VCaP (cell line): ENCODE results near the gene RASAL1.

Experiments
- H3K27ac ChIP-seq: fragments of 450-650 bp; 2 replicates; pipeline ENCODE4 v1.5.1; 2017
- CTCF ChIP-seq: fragments of 450-650 bp; conservative IDR thresholded peaks from 2 replicates; pipeline ENCODE4 v1.5.1; 2017; ENCODE audit warnings: mild to moderate bottlenecking, moderate library complexity

The RASAL1 gene

GRCh38 chr12:113159937-113160336, 24.4 kb upstream of the RASAL1 start:
- no peak overlapping the region for H3K27ac ChIP-seq
- no peak for TF ChIP-seq CTCF

- H3K27ac ChIP-seq: no peak overlapping the region
- TF ChIP-seq CTCF: no peak
Measured at GRCh38 chr12:113158439-113159203, 23.1 kb upstream of the RASAL1 start.

- no peak overlapping the region for H3K27ac ChIP-seq
- no peak for TF ChIP-seq CTCF
Measured at GRCh38 chr12:113157218-113157859, 21.8 kb upstream of the RASAL1 start.

GRCh38 chr12:113155646-113156045, 20.1 kb upstream of the RASAL1 start:
- no peak for TF ChIP-seq CTCF
- H3K27ac ChIP-seq: no peak overlapping the region

- TF ChIP-seq CTCF: no peak
- no peak overlapping the region for H3K27ac ChIP-seq
Measured at GRCh38 chr12:113155060-113155459, 19.5 kb upstream of the RASAL1 start.

GRCh38 chr12:113154351-113154973, 18.9 kb upstream of the RASAL1 start:
- H3K27ac ChIP-seq: no peak overlapping the region
- TF ChIP-seq CTCF: no peak
